GM12873 (cell line): ENCODE data around the gene CLDND2.

Experiments
- TF ChIP-seq, protein P1 (sequence below): IDR thresholded peaks from 2 replicates; pipeline ENCODE4 v1.5.1; 2012; ENCODE audit warnings: low read depth, mild to moderate bottlenecking, moderate library complexity, low read length, control low read depth; ENCODE audit not compliant: insufficient read depth; ENCODE audit errors: missing control alignments

Gene CLDND2

DNA sequence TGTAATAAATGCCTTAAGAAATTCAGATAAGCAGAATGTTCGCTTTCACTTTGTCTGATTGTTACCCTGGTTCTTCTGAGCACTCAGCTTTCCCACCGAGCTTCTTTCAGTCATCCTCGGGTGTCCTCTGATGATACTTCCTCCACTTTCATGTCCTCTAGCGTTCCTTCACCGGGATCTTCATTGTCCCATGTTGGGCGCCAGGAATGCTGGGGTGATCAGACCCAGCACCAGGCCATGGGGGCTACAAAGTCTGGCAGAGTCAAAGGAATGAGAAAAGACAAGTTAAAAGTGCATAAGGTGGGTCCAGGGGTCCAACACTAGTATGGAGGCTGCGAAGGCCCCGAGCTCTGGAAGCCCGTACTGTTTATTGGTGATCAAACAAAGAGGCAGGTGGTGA is 33.3 kb upstream of the CLDND2 start:
- TF ChIP-seq, protein P1, sequence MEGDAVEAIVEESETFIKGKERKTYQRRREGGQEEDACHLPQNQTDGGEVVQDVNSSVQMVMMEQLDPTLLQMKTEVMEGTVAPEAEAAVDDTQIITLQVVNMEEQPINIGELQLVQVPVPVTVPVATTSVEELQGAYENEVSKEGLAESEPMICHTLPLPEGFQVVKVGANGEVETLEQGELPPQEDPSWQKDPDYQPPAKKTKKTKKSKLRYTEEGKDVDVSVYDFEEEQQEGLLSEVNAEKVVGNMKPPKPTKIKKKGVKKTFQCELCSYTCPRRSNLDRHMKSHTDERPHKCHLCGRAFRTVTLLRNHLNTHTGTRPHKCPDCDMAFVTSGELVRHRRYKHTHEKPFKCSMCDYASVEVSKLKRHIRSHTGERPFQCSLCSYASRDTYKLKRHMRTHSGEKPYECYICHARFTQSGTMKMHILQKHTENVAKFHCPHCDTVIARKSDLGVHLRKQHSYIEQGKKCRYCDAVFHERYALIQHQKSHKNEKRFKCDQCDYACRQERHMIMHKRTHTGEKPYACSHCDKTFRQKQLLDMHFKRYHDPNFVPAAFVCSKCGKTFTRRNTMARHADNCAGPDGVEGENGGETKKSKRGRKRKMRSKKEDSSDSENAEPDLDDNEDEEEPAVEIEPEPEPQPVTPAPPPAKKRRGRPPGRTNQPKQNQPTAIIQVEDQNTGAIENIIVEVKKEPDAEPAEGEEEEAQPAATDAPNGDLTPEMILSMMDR = no peak

DNA sequence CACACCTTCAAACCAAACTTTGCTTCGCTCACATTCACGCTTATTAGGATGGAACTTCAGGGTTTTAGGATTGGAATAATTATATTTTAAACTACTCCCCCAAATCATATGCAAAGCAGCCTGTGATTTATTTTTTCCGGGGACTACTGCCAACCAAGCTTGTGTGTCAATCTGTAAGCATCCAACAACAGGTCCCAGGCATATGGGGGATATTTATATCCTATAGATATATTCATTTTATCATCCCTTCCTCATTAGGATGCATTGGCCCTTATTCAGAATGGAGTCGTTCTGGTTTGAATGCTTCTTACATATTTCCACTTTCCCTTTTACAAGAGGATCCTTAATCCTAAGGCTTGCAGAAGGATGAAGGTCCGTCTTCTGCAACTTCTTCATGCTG is 30.4 kb upstream of the CLDND2 start:
- TF ChIP-seq, protein P1 = no peak

DNA sequence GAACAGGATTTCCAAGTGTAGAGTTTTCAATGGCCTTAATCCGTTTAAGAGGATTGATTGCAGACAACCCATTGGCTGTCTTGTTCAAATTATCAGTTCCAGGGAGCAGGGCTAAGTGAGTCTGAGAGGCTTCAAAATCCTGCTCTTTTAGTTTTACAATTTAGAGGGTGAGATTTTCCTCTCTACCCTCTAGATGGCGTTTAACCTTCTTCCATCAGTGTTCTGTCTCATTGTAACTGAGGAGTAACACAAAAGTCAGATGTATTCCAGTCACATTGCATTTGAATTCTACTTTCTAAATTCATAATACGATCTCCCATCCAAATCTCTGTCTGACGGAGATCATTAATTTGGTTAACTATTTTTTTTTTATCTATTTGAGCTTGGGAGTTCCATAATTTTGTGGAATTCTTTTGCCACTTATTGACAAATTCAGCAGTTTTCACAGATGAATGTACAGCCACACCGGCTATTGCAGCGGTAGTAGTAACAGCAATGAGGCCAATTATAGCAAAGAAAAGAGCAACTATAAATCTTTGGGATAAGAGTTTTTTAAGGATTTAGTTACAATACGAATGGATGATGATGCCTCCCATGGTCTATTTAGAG is 29.4 kb upstream of the CLDND2 start:
- TF ChIP-seq, protein P1 = peak; percentile 69

DNA sequence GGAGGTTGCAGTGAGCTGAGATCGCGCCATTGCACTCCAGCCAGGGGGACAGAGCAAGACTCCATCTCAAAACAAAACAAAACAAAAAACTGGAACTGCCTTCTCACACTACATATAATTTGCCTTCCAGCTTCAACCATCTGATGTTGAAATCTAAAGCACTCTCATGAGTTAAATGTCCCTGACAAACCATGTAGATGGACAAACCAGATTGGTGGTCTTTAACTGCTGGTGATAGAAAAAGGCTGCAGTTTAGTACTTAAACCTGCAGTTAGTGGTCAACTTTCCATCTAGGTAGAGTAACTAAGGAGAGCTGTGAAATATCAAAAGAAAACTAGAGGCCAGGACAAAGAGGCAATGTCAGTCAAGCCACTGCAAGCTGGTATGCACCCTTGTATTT is 27.4 kb upstream of the CLDND2 start:
- TF ChIP-seq, protein P1 = no peak

DNA sequence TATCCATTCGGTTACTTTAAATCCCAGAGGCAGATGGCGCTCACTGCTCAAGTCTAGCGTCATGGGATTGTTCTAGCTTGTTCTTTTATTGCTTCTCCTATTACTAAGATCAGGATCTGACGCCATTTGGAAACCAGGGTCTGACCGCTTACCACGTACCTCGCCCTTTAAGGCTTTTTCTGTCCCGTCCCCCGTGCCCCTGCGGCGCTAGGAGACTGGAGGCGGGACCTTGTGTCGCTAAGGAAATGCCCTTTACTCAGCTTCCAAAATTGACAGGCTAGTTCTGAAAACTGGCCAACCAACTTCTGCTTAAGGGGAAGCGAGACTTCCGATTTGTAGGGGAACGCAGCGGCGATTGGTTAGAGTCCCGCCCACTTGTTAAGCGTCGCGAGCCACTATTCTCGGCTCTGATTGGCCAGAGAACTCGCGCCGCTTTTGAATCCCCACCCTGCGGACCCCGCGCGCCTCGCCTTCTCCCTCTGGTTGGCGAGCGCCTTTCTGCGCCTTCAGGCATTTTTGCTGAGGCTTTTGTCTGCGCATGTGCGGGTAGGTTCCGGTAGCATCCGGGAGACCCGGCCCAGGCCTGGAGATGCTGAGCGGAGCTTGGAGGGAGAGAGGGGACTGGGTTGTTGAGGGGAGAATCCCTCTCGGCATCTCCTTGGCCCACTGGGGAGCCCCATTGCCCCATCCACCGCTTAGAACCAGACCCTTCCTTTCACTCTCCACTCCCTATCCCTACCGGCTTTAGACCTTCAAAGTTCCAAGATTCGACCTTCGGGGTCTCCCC is 25.4 kb upstream of the CLDND2 start:
- TF ChIP-seq, protein P1 = peak; percentile 10

DNA sequence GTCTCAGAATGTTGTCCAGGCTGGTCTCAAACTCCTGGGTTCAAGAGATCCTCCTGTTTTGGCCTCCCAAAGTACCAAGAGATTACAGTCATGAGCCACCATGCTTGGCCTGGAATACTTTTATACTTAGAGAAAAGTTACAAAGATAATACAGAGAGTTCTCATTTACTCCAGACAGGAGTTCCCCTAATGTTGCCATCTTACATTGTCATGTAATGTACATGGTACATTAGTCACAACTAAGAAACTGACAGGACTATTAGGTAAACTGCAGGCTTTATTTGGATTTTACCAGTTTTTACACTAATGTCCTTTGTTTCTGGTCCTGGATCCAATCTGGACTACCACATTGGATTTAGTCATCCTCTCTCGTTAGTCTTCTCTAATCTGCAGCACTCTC is 23.9 kb upstream of the CLDND2 start:
- TF ChIP-seq, protein P1 = no peak

DNA sequence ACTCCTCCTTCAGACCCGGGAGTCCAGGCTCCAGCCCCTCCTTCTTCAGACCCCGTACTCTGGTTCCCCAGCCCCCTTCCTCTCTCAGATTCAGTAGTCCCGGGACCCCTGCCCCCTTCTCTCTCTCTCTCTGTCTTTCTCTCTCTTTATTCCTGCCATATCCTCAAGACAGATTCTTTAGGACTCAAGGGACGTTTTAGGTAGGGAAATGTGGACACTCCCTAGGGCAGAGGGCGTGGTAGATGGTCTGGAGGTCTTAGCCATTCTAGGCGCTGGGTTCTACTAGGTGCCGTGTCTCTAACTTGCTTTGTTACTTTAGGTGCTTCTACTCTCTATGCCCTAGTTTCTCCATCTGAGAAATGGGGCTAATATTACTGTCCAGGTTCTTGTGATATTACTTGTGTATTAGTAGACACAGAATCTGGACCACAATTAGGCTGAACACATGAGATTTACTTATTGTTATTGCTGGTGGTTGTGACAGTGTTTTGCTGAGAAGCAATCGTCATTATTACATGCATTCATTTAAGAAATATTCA is 22.3 kb upstream of the CLDND2 start:
- TF ChIP-seq, protein P1 = no peak
